ENCODE results near the gene SLC10A3. TPM values are rescaled to one million over a fixed set of nuclear protein-coding genes. Genes with fewer than 3 reads are reported as not detected.

SLC10A3 gene
- total RNA-seq (ENCODE audit: unreplicated experiment), result 13.9 TPM
- long read RNA-seq, transcript SLC10A3-201 (2 exons, 2,161 nt), result major isoform, 8 of 11 reads
- long read RNA-seq, partial matches to known transcripts, result 0 of 11 reads
- long read RNA-seq, other reads (novel, unspliced or antisense), result 1 of 11 reads

- H3K9me3 Mint-ChIP-seq (ENCODE audit: unreplicated experiment), result no peaks in the 10 kb centered on the region
- peaks cover 2% of the 10 kb centered on the region for H3K4me1 Mint-ChIP-seq (ENCODE audit: unreplicated experiment)
- H3K4me3 Mint-ChIP-seq (ENCODE audit: unreplicated experiment), result peak within 1 kb of the TSS; percentile 88
- H3K36me3 Mint-ChIP-seq (ENCODE audit: low read depth, unreplicated experiment), result peaks cover 4% of the 10 kb centered on the region
- no peak for TF ChIP-seq CTCF (IDR thresholded peaks at IDR 0.05; ENCODE audit: unreplicated experiment)
- peaks cover 4% of the 10 kb centered on the region for H3K27me3 Mint-ChIP-seq (ENCODE audit: unreplicated experiment)
- peak; percentile 86 for DNase-seq (ENCODE audit: low spot score)
- H3K27ac Mint-ChIP-seq (ENCODE audit: unreplicated experiment), result peak within 1 kb of the TSS; percentile 52
These were observed at the start of gene SLC10A3 for GRCh38 chrX:154490414-154491083. TSS of gene SLC10A3 (minus strand) at chrX:154490629. CDS start at chrX:154488940, 1,689 bp downstream.

- Mint-ChIP-seq H3K9me3 (ENCODE audit: unreplicated experiment) (no peaks in the 10 kb centered on the region), H3K4me1 (ENCODE audit: unreplicated experiment) (no peaks in the 10 kb centered on the region), H3K36me3 (ENCODE audit: low read depth, unreplicated experiment) (no peaks in the 10 kb centered on the region), H3K4me3 (ENCODE audit: unreplicated experiment) (peak overlapping the region; percentile 21), H3K27ac (ENCODE audit: unreplicated experiment) (no peak overlapping the region), H3K27me3 (ENCODE audit: unreplicated experiment) (no peaks in the 10 kb centered on the region)
- DNase-seq (ENCODE audit: low spot score), result no peak
- no peak for TF ChIP-seq CTCF (IDR thresholded peaks at IDR 0.05; ENCODE audit: unreplicated experiment)
These were observed 48.6 kb upstream of the SLC10A3 start for GRCh38 chrX:154539077-154539476.

- TF ChIP-seq CTCF (IDR thresholded peaks at IDR 0.05; ENCODE audit: unreplicated experiment), result no peak
- H3K4me3 Mint-ChIP-seq (ENCODE audit: unreplicated experiment), result no peak overlapping the region
- DNase-seq (ENCODE audit: low spot score), result no peak
- no peaks in the 10 kb centered on the region for H3K4me1 Mint-ChIP-seq (ENCODE audit: unreplicated experiment)
- H3K9me3 Mint-ChIP-seq (ENCODE audit: unreplicated experiment), result no peaks in the 10 kb centered on the region
- H3K27ac Mint-ChIP-seq (ENCODE audit: unreplicated experiment), result no peak overlapping the region
- no peaks in the 10 kb centered on the region for H3K36me3 Mint-ChIP-seq (ENCODE audit: low read depth, unreplicated experiment)
- peaks cover 2% of the 10 kb centered on the region for H3K27me3 Mint-ChIP-seq (ENCODE audit: unreplicated experiment)
These were observed 45.5 kb upstream of the SLC10A3 start for GRCh38 chrX:154535892-154536291.

- peak; percentile 85 for TF ChIP-seq CTCF (IDR thresholded peaks at IDR 0.05; ENCODE audit: unreplicated experiment)
- H3K36me3 Mint-ChIP-seq (ENCODE audit: low read depth, unreplicated experiment), result no peaks in the 10 kb centered on the region
- H3K27ac Mint-ChIP-seq (ENCODE audit: unreplicated experiment), result no peak overlapping the region
- peak; percentile 86 for DNase-seq (ENCODE audit: low spot score)
- no peaks in the 10 kb centered on the region for H3K9me3 Mint-ChIP-seq (ENCODE audit: unreplicated experiment)
- H3K4me1 Mint-ChIP-seq (ENCODE audit: unreplicated experiment), result no peaks in the 10 kb centered on the region
- no peak overlapping the region for H3K4me3 Mint-ChIP-seq (ENCODE audit: unreplicated experiment)
- H3K27me3 Mint-ChIP-seq (ENCODE audit: unreplicated experiment), result peaks cover 2% of the 10 kb centered on the region
These were observed 44.3 kb upstream of the SLC10A3 start for GRCh38 chrX:154534526-154535322.

All from endothelial cell (in vitro differentiated cells).